Bone marrow (tissue), 2 donors: Measurements from ENCODE around the gene CAPN6.

Source experiments
- DNase-seq, 2 donors: peaks; one replicate each; lab custom pipeline; 2025; lab: John Stamatoyannopoulos, UW

CAPN6 gene

GRCh38 chrX:111270339-111270738, at the start of gene CAPN6:
TSS of gene CAPN6 (minus strand) at chrX:111270483. CDS start at chrX:111263936, 6,547 bp downstream.
- DNase-seq, result no peak

- no peak for DNase-seq
Observed at GRCh38 chrX:111319451-111319850, 49.2 kb upstream of the CAPN6 start.

- DNase-seq, result no peak
Observed at GRCh38 chrX:111318901-111319300, 48.6 kb upstream of the CAPN6 start.

- no peak for DNase-seq
Observed at GRCh38 chrX:111309083-111309482, 38.8 kb upstream of the CAPN6 start.

- no peak for DNase-seq
Observed at GRCh38 chrX:111308039-111308438, 37.8 kb upstream of the CAPN6 start.

- no peak for DNase-seq
Observed at GRCh38 chrX:111302284-111302683, 32.0 kb upstream of the CAPN6 start.

GRCh38 chrX:111288841-111289240, 18.6 kb upstream of the CAPN6 start:
- no peak for DNase-seq

- DNase-seq, result no peak
Observed at GRCh38 chrX:111284631-111285293, 14.5 kb upstream of the CAPN6 start.

GRCh38 chrX:111283446-111283845, 13.2 kb upstream of the CAPN6 start:
- no peak for DNase-seq

- DNase-seq, result no peak
Observed at GRCh38 chrX:111282991-111283390, 12.7 kb upstream of the CAPN6 start.

- no peak for DNase-seq
Observed at GRCh38 chrX:111282139-111282538, 11.9 kb upstream of the CAPN6 start.

GRCh38 chrX:111268506-111268905, 1.8 kb downstream of the CAPN6 start:
- no peak for DNase-seq

- DNase-seq, result no peak
Observed at GRCh38 chrX:111265486-111265885, 4.8 kb downstream of the CAPN6 start.

- no peak for DNase-seq
Observed at GRCh38 chrX:111264385-111264784, 5.9 kb downstream of the CAPN6 start.

GRCh38 chrX:111262086-111262485, 8.2 kb downstream of the CAPN6 start:
- DNase-seq, result no peak

GRCh38 chrX:111260451-111260850, 9.8 kb downstream of the CAPN6 start:
- no peak for DNase-seq

GRCh38 chrX:111259559-111259958, 10.7 kb downstream of the CAPN6 start:
- no peak for DNase-seq

GRCh38 chrX:111257733-111258132, 12.6 kb downstream of the CAPN6 start:
- DNase-seq, result no peak

GRCh38 chrX:111254896-111255693, 15.2 kb downstream of the CAPN6 start:
- no peak for DNase-seq

GRCh38 chrX:111244235-111244750, 26.0 kb downstream of the CAPN6 start:
- DNase-seq, result no peak

- no peak for DNase-seq
Observed at GRCh38 chrX:111216293-111216801, 53.9 kb downstream of the CAPN6 start.

- DNase-seq, result no peak
Observed at GRCh38 chrX:111207851-111208250, 62.4 kb downstream of the CAPN6 start.

GRCh38 chrX:111200327-111200726, 70.0 kb downstream of the CAPN6 start:
- no peak for DNase-seq
